Measurements from ENCODE around the gene FHIT.

Gene FHIT

DNA sequence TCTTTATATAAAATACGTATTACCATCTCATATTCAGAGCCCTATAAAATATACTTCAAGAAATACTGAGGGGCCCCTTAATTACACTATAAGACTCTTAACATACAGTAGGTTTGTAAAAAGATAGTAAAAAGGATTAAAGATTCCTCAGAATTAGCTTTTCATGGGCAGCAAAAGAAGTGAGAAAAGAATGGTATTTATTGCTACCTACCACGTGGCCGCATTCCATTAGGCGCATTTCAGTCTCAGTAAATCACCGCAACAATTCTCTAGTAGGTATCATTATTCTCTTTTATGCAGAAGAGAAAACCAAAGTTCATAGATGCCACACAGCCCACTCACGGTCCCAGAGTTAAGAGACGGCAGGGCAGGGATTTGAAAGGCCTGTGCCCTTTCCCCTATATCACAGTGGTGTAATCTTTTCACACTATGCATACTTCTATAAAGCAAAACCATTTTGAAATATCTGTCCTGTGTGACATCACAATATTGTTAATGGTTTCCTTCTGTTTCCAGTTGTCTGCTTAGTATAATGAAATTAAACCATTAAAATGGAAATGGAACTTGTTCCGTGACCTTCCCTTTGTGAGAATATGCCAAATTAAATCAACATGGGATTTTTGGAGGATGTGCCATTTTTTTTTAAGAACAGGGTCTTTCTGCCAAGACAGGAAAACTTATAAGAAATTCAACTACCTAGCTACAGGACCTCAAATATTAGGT lies 1072.2 kb downstream of the FHIT start:
- TF ChIP-seq, protein P1, sequence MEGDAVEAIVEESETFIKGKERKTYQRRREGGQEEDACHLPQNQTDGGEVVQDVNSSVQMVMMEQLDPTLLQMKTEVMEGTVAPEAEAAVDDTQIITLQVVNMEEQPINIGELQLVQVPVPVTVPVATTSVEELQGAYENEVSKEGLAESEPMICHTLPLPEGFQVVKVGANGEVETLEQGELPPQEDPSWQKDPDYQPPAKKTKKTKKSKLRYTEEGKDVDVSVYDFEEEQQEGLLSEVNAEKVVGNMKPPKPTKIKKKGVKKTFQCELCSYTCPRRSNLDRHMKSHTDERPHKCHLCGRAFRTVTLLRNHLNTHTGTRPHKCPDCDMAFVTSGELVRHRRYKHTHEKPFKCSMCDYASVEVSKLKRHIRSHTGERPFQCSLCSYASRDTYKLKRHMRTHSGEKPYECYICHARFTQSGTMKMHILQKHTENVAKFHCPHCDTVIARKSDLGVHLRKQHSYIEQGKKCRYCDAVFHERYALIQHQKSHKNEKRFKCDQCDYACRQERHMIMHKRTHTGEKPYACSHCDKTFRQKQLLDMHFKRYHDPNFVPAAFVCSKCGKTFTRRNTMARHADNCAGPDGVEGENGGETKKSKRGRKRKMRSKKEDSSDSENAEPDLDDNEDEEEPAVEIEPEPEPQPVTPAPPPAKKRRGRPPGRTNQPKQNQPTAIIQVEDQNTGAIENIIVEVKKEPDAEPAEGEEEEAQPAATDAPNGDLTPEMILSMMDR (IDR thresholded peaks at IDR 0.05; ENCODE audit: low read depth, low read length) = no peak
- no peak overlapping the region for H3K4me3 ChIP-seq (ENCODE audit: low read depth, low read length)

DNA sequence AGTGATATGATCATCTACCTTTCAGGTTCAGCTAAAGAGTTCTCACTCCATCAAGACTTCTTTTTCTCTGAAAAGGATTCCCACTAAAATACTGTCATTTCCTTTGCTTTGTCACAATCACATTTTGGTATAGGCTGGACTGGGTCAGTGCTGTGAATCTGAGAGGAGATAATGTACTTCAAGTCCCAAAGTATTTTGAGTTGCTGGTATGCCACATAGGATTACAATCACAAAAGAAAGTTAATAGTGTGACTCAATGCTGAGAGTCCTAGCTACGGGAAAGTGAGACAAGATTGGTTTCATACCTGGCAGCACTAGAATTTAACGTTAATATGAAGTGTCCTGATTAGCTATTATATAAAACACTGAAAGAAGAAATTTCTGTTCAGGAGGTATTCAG lies 1073.5 kb downstream of the FHIT start:
- TF ChIP-seq, protein P1 (IDR thresholded peaks at IDR 0.05; ENCODE audit: low read depth, low read length) = no peak

DNA sequence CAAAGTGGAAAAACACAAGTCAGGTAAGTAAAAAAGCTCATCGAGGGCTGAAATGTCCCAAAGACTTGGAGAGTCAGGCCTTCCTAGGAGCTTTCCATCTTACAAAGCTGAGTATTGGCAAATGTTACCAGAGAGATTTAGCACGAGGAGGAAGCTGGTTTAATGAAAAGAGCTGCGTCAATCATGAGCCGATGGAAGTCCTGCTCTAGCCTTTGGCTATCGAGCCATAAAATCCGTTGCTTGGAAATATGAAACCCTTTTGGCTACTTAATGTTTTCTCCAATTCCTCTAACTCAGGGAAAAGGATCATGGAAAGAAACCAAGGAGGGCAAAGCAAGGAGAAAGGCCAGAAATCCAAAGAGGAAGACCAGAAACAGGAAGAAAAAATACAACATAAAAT lies 1074.6 kb downstream of the FHIT start:
- TF ChIP-seq, protein P1 (IDR thresholded peaks at IDR 0.05; ENCODE audit: low read depth, low read length) = no peak
- no peak overlapping the region for H3K4me3 ChIP-seq (ENCODE audit: low read depth, low read length)

More for the DNA sequence above, 1073.5 kb downstream of the FHIT start:
- no peak overlapping the region for H3K4me3 ChIP-seq (ENCODE audit: low read depth, low read length)

DNA sequence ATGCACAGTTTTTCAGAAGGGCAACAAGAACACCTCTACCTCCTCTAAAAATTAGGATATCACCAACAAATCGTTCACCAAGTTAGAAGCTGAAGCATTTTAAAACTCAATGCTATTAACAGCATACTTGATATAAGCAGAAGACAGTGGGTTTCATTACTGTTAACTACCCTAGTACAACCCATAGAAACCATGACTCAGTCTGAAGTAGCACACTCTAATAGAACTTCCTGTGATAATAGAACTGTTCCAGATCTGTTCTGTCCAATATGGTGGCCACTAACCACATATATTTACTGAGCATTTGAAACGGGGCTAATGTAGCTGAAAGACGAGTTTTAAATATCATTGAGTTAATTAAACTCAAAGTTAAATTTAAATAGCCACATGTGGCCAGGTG lies 1075.6 kb downstream of the FHIT start:
- H3K4me3 ChIP-seq (ENCODE audit: low read depth, low read length) = no peak overlapping the region
- TF ChIP-seq, protein P1 (IDR thresholded peaks at IDR 0.05; ENCODE audit: low read depth, low read length) = no peak

DNA sequence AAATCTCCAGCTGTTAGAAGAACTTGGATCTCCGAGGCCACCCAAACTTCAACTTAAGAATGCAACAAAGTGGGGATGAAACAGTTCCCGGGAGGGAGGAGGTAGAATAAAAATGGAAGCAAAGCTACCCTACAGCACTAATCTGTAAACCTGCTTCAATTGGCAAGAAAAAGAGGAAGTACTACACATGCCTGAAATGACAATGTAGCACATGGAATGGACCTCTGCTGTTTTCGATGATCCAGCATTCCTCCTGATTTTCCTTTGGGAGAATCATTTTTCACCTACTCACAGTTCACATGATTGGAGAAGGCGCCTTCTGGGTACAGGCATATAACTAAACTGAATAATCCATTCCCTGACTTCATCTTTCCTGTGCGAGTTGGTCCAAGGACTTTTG lies 1081.5 kb downstream of the FHIT start:
- TF ChIP-seq, protein P1 (IDR thresholded peaks at IDR 0.05; ENCODE audit: low read depth, low read length) = no peak
- H3K4me3 ChIP-seq (ENCODE audit: low read depth, low read length) = no peak overlapping the region

DNA sequence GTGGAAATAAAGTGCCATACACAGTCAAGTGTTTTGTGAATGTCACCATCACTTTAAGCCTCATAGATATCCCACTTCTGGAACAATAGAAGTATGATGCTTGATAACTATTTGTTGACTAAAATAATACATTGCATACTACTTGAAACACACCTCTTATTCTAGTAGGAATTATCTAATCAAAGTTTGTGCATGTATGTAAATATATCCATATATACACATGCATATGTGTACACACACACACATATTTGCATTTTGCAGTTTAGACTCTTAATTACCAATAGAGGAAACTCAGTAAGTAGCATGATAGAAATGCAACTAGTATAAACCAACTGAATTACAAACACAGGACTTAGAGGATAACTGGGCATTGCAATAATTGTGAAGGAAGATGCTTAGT lies 1084.1 kb downstream of the FHIT start:
- TF ChIP-seq, protein P1 (IDR thresholded peaks at IDR 0.05; ENCODE audit: low read depth, low read length) = no peak
- no peak overlapping the region for H3K4me3 ChIP-seq (ENCODE audit: low read depth, low read length)

DNA sequence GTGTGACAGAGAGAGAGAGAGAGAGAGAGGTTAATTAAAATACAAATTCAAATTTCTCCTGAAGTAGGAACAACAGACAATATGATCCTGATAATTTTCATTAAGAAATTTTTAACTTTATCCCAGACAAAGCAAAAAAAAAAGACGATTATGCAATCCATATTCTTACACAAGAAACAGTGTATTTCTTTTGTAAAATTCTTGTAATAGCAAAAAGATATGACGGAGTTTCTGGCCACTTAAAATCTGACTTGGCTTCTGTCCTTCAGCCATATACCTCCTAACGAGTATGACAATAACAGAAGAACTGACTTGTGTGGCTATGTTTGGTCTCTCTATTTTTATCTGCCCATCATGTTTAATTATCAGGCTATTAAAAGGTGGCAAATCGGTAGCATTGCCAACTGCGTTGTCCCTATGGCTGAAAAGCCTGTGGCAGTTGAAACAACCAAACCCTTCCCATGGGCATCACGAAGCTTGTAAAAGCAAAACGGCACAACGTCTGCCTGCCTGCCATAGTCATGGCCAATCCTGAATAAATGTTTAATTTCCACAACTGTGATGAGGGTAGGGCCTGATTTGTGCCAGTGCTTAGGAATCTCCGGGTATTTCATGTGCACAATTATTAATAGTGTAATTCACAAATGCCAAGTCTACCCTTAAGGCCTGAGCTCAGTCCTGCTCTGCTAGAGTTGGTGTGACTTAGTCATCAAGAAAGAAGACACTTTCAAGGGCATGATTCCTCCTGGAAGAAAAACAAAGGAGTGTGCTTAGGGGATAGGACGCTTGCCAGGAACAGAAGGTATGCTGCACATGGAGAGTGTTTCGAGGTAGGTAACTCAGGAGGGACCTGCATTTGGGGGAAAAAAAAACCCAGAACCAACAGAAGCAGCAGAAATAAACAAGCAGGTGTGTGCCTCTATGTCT lies 1090.2 kb downstream of the FHIT start:
- TF ChIP-seq, protein P1 (IDR thresholded peaks at IDR 0.05; ENCODE audit: low read depth, low read length) = no peak
- H3K4me3 ChIP-seq (ENCODE audit: low read depth, low read length) = no peak overlapping the region
